Lower leg skin (tissue), 3 donors: ENCODE results near the gene OTUD6A.

Experiments used
- CTCF ChIP-seq, 3 donors: fragments of 450-650 bp; IDR thresholded peaks; one replicate each; pipeline ENCODE4 v1.5.1; 2016; ENCODE audit warnings: antibody characterized with exemption in 3 of 3, mild to moderate bottlenecking in 3 of 3, moderate library complexity in 2 of 3
- POLR2A ChIP-seq, 2 donors: fragments of 450-650 bp; IDR thresholded peaks; one replicate each; pipeline ENCODE4 v1.6.1; 2016 to 2017; ENCODE audit warnings: antibody characterized with exemption in 2 of 2, mild to moderate bottlenecking in 1 of 2, moderate library complexity in 1 of 2

GRCh38 chrX:70034646-70035045, 27.6 kb upstream of the OTUD6A start:
- TF ChIP-seq CTCF (IDR thresholded peaks at IDR 0.05) = no peak
- TF ChIP-seq POLR2A (IDR thresholded peaks at IDR 0.05) = no peak
